Hepatocyte (in vitro differentiated cells): Measurements from ENCODE around the gene NUP50.

Experiments used
- EZH2 ChIP-seq: fragments of 200-600 bp; sonication (generic); IDR thresholded peaks from 2 replicates; pipeline ENCODE4 v1.6.1; 2016; ENCODE audit warnings: antibody characterized with exemption, mild to moderate bottlenecking, borderline replicate concordance
- EZH2phosphoT487 ChIP-seq: fragments of 200-600 bp; sonication (generic); IDR thresholded peaks from one replicate; pipeline ENCODE4 v1.6.1; 2018; ENCODE audit warnings: antibody characterized with exemption, mild to moderate bottlenecking, low read depth, moderate library complexity; ENCODE audit not compliant: unreplicated experiment, severe bottlenecking
- TF ChIP-seq, protein P1 (sequence below): fragments of 200-600 bp; sonication (generic); IDR thresholded peaks from 2 replicates; pipeline ENCODE4 v1.5.1; 2016; ENCODE audit warnings: antibody characterized with exemption, mild to moderate bottlenecking; ENCODE audit not compliant: poor library complexity

DNA sequence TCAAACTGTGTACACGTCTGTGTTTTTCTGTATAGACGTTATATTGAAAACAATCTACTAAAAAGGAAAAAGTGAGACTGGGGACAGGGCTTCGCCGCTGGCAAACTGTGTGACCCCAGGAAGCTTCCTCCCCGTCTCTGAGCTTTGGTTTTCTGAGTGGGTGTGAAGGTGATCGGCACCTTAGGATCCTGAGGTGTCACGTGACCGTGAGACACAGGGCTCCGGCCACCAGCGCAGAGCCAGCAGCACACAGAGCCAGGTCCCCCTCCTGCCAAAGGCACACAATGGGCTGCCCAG lies 44.9 kb downstream of the NUP50 start:
- TF ChIP-seq, protein P1, sequence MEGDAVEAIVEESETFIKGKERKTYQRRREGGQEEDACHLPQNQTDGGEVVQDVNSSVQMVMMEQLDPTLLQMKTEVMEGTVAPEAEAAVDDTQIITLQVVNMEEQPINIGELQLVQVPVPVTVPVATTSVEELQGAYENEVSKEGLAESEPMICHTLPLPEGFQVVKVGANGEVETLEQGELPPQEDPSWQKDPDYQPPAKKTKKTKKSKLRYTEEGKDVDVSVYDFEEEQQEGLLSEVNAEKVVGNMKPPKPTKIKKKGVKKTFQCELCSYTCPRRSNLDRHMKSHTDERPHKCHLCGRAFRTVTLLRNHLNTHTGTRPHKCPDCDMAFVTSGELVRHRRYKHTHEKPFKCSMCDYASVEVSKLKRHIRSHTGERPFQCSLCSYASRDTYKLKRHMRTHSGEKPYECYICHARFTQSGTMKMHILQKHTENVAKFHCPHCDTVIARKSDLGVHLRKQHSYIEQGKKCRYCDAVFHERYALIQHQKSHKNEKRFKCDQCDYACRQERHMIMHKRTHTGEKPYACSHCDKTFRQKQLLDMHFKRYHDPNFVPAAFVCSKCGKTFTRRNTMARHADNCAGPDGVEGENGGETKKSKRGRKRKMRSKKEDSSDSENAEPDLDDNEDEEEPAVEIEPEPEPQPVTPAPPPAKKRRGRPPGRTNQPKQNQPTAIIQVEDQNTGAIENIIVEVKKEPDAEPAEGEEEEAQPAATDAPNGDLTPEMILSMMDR, result no peak
- no peak for TF ChIP-seq EZH2
- no peak for TF ChIP-seq EZH2phosphoT487
